ENCODE data around the gene RPIA.
"Not testable (repeated sequence)": the region's sequence is repeated elsewhere in the genome, so short reads cannot be mapped to it uniquely, and the experiment has no call there.

Gene RPIA
- 22.0 to 72.6 (median 28.0) reads per million in 3 experiments for total RNA-seq

DNA sequence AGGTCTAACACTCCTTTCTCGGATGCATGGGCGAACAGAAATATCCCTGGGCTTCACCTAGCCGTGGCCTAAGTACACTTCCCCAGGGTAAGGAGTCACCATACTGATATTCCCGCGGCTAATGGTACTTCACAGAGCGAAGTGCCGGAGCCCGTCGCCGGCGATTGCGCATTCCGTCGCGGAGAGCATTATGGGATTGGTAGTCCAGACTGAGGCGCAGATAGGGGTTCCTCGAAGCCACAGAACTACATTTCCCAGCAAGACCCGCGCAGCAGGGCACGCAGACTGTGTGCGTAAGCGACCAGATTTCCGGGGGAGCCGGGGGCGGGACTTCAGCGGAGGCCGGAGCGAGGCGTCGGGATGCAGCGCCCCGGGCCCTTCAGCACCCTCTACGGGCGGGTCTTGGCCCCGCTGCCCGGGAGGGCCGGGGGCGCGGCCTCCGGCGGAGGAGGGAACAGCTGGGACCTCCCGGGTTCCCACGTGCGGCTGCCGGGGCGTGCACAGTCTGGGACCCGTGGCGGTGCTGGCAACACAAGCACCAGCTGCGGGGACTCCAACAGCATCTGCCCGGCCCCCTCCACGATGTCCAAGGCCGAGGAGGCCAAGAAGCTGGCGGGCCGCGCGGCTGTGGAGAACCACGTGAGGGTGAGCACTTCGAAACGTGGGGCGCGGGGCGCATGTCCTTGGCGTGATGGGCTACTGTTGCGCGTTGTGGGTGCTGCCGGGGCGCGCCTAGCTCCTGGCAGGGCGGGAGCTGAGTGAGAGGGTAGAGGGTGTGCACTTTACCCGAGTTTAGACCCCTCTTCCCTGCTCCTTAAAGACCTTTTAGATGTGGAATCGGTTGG lies at the start of gene RPIA:
Gene RPIA (plus strand): TSS at position 335 of the 845 bp plus-strand sequence. CDS start 26 bp downstream, at position 361.
- DNase-seq = peak; percentile 98

GRCh38 chr2:88642278-88642677 lies 49.2 kb upstream of the RPIA start:
- no peak for DNase-seq

DNA sequence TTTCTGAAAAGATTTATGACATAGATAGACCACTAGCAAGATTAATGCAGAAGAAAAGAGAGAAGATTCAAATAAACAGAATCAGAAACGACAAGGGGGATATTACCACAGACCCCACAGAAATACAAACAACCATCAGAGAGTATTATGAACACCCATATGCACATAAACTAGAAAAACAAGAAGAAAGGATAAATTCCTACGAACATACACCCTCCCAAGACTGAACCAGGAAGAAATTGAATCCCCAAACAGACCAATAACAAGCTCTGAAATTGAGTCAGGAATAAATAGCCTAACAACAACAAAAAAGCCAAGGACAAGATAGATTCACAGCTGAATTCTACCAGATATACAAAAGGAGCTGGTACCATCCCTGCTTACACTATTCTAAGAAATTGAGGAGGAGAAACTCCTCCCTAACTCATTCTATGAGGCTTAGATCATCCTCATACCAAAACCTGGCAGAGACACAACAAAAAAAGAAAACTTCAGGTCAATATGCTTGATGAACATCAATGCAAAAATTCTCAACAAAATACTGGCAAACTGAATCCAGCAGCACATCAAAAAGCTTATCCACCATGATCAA lies 46.1 kb upstream of the RPIA start:
- DNase-seq = not testable (repeated sequence)

DNA sequence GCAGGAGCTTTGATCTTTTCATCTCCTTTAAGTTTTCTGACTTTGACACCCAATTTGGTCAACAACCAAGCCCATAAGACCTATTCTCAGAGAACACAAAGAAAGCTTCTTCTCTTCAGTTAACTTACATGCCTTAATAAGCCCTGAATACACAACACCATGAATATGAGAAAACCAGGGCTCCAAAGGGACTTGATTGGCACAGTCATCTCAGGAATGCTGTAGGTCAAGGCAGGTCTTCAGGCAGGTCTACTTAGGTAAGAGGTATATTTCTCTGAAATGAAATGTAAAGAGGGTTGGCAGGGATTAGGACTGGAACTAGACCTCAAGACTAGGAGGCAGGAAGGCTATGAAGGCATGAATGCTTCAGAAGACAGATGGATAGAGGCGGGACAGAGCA lies 39.8 kb upstream of the RPIA start:
- no peak for DNase-seq

GRCh38 chr2:88654714-88655113 lies 36.8 kb upstream of the RPIA start:
- DNase-seq = no peak

DNA sequence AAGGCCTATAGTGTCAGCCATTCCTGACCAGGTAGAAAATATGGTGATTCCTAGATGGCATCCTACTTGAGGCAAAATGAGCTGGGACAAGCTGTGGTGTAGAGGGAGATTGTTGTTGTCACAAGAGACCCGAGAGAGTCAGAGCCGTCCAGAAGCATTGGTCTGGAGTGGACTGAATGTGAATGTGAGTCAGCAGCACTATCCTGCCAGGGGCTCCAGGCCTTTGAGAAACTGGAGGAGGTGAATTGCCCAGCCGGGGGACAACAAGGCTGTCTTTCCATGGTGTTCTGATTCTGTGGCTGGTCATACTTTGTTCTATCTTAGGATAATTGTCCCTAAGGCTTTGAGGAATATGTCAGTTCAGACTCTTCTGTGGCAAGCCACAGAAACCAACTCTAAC lies 34.8 kb upstream of the RPIA start:
- DNase-seq = no peak

- no peak for DNase-seq
Measured at GRCh38 chr2:88657131-88657530, 34.3 kb upstream of the RPIA start.

GRCh38 chr2:88658326-88658725 lies 33.1 kb upstream of the RPIA start:
- DNase-seq = no peak

GRCh38 chr2:88658881-88659537 lies 32.5 kb upstream of the RPIA start:
- DNase-seq = no peak

GRCh38 chr2:88659538-88659915 lies 31.9 kb upstream of the RPIA start:
- no peak for DNase-seq

- no peak for DNase-seq
Measured at GRCh38 chr2:88660622-88661021, 30.9 kb upstream of the RPIA start.

DNA sequence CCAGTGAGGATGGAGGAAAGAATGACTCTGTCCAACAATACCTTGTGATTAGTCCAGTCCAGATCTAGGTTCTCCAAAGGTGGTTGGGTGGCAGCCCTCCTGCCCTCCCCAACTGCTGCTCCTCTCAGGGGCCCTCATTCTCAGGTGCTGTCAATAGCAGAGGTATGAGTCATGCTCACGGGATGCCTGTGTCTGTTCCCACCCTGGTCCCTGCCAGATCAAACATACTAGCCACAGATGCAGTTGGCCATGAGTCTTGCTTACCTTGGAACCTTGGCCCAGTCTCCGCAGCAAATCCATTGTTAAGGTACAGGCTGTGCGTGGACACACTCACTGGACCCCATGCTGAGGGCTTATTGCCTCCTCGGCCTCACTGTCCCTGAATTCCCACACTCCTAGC lies 24.9 kb upstream of the RPIA start:
- no peak for DNase-seq

GRCh38 chr2:88667219-88667618 lies 24.3 kb upstream of the RPIA start:
- no peak for DNase-seq

DNA sequence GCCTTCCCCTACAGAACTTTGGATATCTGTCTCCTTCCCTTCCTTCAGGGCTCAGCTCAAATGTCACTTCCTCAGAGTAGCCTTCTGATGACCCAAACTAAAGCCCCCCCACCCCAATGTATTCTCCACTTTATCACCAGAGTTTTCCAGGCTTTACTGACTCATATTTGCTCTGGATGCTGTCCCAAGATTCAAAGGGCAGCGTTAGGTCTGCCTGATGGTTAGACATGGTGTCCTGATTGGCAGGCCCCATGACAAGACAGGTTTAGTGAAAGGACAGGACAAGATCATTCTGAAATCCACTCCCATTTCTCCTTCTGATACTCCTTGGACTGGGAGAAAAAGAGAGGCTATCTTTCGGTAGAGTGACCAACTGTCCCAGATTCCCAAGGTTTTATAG lies 22.6 kb upstream of the RPIA start:
- no peak for DNase-seq

DNA sequence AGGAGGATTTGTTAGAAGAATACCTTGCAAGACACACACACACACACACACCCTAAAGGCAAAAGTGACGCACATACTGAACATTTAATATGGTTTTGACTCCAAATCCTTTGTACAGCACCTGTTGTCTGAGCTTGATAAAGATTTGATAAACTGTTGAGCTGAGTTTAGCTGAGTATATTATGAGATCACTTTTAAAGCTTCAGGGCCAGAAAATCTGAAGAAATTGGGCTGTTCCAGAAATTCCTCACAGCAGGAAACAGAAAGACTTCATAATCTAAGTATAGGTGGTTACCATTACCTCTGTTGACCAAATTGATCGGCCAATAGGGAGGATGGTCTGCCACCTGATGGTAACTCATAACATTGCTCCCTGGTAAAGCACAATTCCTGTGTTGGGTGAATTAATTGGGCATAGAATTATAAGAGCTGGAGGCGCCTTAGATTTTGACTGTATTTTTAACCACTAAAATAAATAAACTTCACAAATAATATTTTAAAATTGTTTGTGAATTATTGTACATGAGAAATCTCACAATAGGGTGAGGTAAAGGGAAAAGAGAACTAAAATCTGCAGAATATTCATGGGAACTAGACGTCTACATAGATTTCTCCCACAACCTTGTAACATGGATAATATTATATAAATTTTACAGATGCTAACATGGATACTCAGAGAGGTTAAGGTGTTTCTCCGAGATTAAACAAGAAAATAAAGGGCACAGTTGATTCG lies 21.8 kb upstream of the RPIA start:
- DNase-seq = no peak

DNA sequence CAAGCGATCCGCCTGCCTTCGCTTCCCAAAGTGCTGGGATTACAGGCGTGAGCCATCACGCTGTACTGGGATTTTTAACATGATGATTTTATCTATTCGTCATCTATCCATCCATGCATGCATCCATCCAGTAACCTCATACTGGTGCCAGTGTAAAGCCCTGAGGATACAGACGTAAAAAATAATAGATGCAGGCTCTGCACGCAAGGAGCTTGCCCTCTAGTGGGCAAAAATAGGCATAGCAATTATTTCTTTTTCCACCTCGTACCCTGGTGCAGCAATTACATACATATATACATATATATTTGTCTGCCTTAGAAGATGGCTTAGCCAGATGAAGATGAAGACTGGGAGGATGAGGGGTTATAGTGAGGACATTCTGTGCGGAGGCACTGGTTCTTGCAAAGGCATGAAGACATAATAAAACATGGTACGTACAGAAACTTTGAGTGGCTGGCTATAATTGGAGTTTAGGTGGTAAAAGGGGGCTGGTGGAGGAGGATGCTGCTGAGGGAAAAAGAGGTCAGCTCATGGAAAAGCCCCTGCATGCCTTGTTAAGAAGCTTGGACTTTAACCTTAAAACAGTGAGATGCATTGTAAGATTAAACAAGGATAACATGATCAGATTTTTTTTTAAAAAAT lies 19.6 kb upstream of the RPIA start:
- peak; percentile 24 for DNase-seq

DNA sequence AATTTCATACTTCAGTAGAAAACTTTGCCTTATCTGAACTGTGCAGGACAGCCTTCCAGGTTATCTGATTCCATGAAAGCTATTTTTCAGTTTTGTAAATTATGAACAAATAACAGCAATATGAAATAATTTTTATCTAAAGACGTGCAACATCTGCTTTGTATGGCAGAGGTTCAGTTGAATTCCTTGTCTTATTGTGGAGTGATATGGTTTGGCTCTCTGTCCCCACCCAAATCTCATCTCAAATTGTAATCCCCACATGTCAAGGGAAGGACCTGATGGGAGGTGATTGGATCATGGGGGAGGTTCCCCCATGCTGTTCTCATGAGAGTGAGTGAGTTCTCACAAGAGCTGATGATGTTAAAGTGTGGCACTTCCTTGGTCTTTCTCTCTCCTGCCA lies 18.1 kb upstream of the RPIA start:
- DNase-seq = no peak

DNA sequence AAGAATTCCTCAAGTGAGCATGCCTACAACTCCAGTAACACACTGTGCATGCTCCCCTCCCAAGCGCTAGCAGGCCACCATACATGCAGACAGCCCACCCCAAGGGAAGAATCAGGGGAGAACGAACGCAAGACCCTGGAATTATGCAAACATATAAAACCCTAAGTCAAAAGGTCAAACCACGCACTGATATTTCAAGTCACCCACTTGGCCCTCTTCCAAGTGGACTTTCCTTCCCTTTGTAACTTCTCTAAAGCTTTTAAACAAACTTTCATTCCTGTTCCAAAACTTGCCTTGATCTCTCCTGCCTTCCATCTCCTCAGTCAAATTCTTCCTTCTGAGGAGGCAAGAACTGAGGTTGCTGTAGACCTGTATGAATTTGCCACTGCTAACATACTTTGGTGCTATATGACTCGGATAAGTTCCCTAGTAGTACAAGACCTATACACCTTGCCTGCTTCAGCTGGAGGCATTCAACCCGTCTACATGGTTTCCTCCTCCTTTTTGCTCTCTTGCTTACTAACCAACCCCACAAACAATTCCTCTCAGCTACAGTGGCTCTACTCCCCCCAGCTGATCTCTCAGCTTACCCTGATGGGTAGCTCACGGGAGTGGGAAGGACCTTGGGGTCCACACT lies 11.1 kb upstream of the RPIA start:
- DNase-seq = no peak

GRCh38 chr2:88680916-88681315 lies 10.6 kb upstream of the RPIA start:
- no peak for DNase-seq

- DNase-seq = no peak
Measured at GRCh38 chr2:88683160-88684021, 8.1 kb upstream of the RPIA start.

DNA sequence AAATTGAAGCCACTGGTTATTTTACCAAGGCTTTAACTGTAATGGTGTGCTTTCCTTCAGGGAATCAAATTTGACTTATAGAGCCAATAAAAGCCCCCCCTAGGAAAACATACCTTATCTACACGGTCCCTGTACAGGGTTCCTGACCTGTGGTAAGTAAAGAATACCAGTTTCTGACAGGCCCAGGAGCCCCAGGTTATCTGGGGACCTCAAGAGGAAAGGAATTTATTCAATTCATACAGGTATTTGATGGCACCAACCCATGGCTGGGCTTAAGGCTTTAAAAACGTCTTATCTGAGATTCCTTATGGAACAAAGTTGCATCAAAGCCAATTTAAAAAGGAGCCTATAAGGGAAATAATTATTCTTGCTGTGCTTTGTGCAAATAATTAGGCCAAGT lies 7.0 kb upstream of the RPIA start:
- DNase-seq = no peak

Measured in central memory CD4-positive, alpha-beta T cell (primary cell).